GM12874 (cell line): ENCODE measurements around the gene ZNF853.

Source experiments
- TF ChIP-seq, protein P1 (sequence below): IDR thresholded peaks from 2 replicates; pipeline ENCODE4 v1.5.1; 2011; ENCODE audit warnings: low read depth, mild to moderate bottlenecking, control low read depth, low read length, moderate library complexity; ENCODE audit not compliant: insufficient read depth

The ZNF853 gene

DNA sequence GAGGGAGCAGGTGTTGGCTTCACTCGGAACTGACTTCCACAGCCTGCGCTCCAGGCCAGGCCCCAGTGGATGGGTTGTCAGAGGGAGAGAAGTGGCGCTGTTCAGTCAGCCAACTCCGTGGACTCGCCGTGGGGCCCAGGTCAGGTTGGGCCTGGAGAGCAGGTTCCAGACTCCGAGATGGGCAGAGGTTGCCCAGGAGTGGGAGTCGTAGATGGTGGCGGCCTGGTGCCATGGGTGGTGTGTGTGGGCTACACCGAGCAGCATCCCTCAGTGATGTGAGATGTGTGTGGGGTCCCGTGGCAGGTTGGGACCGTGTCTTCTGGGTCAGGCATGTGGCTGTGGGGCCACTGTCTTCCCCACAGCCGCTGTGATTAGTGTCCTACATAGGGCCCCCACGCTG is 32.1 kb downstream of the ZNF853 start:
- TF ChIP-seq, protein P1, sequence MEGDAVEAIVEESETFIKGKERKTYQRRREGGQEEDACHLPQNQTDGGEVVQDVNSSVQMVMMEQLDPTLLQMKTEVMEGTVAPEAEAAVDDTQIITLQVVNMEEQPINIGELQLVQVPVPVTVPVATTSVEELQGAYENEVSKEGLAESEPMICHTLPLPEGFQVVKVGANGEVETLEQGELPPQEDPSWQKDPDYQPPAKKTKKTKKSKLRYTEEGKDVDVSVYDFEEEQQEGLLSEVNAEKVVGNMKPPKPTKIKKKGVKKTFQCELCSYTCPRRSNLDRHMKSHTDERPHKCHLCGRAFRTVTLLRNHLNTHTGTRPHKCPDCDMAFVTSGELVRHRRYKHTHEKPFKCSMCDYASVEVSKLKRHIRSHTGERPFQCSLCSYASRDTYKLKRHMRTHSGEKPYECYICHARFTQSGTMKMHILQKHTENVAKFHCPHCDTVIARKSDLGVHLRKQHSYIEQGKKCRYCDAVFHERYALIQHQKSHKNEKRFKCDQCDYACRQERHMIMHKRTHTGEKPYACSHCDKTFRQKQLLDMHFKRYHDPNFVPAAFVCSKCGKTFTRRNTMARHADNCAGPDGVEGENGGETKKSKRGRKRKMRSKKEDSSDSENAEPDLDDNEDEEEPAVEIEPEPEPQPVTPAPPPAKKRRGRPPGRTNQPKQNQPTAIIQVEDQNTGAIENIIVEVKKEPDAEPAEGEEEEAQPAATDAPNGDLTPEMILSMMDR: no peak

DNA sequence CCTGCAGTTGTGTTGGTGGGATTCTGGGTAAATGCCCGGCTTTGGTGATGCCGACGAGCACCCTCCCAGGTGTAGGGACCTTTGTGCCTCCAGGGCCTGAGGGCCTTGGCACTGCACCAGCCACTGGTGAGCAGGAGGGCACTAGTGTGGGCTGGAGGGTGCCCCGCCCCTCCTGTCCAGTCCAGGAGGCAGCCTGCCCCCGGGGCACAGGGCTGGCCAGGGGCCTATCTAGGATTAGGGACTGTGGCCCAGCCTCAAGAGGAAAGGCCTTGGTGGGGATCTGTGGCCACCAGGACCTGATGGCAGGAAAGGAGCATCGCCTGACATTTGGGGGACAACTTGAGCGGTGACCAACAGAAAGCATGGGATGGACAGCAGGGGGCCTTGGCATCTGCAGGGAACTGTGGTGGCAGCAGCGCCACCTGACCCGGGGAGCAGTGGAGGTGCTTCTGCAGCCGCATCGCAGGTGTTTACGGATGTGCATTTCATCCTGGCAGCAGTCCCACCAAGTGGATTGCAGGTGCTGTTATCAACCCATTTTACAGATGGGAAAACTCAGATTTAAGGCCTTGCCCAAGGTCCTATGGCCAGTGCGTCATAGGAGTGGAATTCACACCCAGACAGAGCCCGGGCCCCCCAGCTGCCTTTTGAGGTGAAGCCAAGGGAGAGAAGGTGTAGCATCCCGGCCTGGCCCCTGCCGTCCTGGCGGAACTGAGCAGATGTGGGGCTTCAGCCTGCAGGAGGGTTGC is 32.8 kb downstream of the ZNF853 start:
- TF ChIP-seq, protein P1: no peak

DNA sequence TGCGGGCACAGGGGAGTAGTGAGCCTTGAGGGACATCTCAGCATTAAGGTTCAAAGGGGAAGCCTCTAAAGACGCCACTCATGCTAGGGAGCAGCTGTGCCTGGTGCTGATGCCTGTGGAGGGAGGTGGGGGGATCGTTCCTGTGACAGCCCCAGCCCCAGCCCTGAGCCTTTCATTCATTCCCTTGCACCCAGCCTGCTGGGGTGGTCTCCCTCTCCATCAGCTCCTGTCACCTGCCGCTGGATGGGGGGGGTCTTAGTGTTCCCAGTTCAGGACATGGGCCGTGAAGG is 33.4 kb downstream of the ZNF853 start:
- TF ChIP-seq, protein P1: no peak

DNA sequence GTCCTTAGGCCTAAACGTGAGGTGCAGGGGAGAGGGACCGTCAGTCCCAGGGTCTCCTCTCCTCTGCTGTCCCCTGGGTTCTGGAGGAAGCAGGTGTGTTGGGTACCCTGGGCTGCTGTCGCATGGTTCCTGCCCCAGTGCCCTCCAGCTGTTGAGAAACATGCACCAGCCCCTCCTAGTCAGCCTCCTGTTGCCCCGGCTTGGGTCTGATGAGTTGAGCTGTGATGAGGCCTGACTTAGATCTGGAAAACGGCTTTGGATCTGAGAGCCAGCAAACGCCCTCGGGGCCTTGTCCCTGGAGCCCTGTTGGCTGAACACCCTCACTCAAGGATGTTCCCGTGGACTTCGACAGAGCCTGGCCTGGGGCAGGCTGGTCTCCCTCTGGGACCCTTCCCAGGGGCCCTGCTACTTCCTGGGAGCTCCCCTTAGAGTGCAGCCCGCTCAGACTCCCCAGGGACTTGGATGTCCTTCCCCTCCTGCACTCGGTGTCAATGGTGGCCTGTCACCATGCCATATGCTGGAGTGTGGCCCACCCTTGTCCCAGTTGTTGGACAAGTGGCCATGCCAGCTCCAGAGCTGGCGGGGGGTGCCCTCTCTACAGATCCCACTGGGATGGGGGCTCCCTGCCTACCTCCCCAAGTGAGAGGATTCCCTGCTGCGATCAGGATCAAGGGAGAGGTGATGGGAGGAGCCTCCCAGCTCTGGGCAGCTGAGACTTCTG is 34.0 kb downstream of the ZNF853 start:
- TF ChIP-seq, protein P1: no peak

DNA sequence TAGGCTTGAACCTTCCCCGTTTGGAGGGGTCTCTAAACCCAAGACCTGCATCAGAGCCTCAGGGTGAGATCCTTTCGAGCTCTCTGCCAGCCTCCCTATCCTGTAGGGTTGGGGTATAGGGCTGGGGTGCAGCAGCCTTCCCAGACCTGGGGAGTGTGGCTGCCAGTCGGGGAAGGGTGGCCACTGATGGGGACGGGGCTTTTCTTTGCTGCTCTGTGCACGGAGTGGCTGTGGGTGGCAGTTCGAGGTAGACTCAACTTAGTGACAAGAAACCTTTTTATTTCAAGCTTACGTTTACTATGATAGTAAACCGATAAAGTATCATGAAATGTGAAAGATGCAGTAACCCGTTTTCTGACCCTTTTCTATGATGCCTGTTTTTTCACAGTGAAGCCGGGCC is 34.7 kb downstream of the ZNF853 start:
- TF ChIP-seq, protein P1: no peak

DNA sequence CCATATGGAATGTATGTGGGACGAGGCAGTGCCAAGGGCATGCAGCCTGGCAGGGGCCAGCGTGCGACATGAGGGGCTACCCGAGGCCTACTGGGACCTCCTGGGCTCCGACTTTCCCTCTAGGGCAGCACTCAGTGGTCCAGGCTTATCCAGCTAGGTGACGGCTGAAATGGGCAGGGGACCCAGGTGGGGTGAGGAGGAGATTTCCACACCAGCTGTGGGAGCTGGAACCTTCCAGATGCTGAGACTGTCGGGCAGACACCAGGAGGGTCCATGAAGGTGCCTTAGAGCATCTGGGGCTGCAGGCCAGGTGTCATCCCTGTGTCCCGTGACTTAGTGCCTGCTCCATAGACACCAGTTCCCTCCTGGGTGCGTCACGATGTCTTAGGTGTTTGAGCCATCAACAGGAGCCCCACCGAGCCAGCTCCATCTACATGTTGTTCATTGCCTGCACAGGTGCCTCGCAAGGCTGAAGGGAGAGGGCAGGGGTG is 35.2 kb downstream of the ZNF853 start:
- TF ChIP-seq, protein P1: no peak

DNA sequence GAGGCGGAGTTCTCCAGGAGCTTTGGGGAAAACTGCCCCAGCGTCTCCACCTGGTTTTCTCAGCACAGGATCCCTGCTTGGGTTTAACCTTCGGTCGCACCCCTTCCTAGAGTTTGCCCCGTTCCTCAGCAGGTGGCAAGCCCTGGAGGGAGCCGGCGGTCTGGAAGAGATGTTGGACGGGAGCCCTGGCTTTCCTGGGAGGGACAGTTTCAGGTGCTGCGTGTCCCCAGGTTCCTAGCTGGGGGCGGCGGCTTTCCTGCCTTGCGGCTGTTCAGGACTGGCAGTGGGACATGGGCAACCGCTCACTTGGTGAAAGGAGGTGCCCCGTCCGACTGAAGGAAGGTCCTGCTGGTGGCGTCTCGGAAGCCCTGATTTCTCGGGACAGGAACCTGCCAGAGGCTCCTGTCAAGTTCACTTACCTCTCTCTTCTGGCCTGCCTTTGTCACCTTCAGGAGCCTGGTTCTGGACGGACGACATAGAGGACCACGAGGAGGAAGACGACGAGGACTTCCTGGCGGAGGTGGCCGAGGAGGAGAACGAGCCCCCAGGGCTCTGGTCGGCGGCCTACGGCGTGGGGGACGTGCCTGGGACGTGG is 36.5 kb downstream of the ZNF853 start:
- TF ChIP-seq, protein P1: no peak
